Mesenchymal stem cell (in vitro differentiated cells and primary cell): Measurements from ENCODE around the gene EEPD1.

Experiments
- DNase-seq: peaks from one replicate; pipeline ENCODE4 v3.0.0-alpha.2; 2013
- H2AFZ ChIP-seq: one replicate; pipeline ENCODE4 v1.6.1; 2013; ENCODE audit warnings: low read depth, mild to moderate bottlenecking, control low read depth, inconsistent platforms, low read length, moderate library complexity
- H2AK5ac ChIP-seq: 2 replicates; pipeline ENCODE4 v1.6.1; 2013; ENCODE audit warnings: low read length, moderate library complexity, mild to moderate bottlenecking, inconsistent platforms; ENCODE audit not compliant: severe bottlenecking
- H2BK120ac ChIP-seq: one replicate; pipeline ENCODE4 v1.6.1; 2013; ENCODE audit warnings: low read depth, mild to moderate bottlenecking, inconsistent platforms, low read length, moderate library complexity
- H2BK12ac ChIP-seq, 2 experiments: one replicate each; pipeline ENCODE4 v1.6.1; 2013; ENCODE audit warnings: inconsistent platforms in 2 of 2, low read length in 2 of 2, mild to moderate bottlenecking in 2 of 2, moderate library complexity in 2 of 2, control low read depth in 1 of 2
- H2BK15ac ChIP-seq: one replicate; pipeline ENCODE4 v1.6.1; 2013; ENCODE audit warnings: mild to moderate bottlenecking, low read depth, inconsistent platforms; ENCODE audit not compliant: poor library complexity, severe bottlenecking
- H2BK5ac ChIP-seq: 2 replicates; pipeline ENCODE4 v1.6.1; 2013; ENCODE audit warnings: low read depth, mild to moderate bottlenecking, low read length, control low read depth, inconsistent platforms; ENCODE audit not compliant: poor library complexity, severe bottlenecking
- H3K14ac ChIP-seq, 2 experiments: one replicate each; pipeline ENCODE4 v1.6.1; 2013; ENCODE audit warnings: inconsistent platforms in 2 of 2, low read length in 2 of 2, control low read depth in 1 of 2, mild to moderate bottlenecking in 1 of 2, moderate library complexity in 1 of 2
- H3K18ac ChIP-seq, 2 experiments: one replicate each; pipeline ENCODE4 v1.6.1; 2013; ENCODE audit warnings: inconsistent platforms in 2 of 2, low read length in 2 of 2, control low read depth in 1 of 2, low read depth in 1 of 2, mild to moderate bottlenecking in 1 of 2
- H3K23ac ChIP-seq, 2 experiments: one replicate each; pipeline ENCODE4 v1.6.1; 2013; ENCODE audit warnings: inconsistent platforms in 2 of 2, low read length in 2 of 2, mild to moderate bottlenecking in 2 of 2, moderate library complexity in 2 of 2, control low read depth in 1 of 2
- H3K27ac ChIP-seq: 2 replicates; pipeline ENCODE4 v1.5.1; 2013; ENCODE audit warnings: mild to moderate bottlenecking, moderate library complexity, low read length, control low read depth, inconsistent platforms; ENCODE audit not compliant: poor library complexity, severe bottlenecking
- H3K27me3 ChIP-seq, 2 experiments: 2 replicates each; pipeline versions ENCODE4 v1.6.1 to v1.7.0; 2013; ENCODE audit warnings: low read length in 2 of 2, mild to moderate bottlenecking in 2 of 2, moderate library complexity in 2 of 2, control low read depth in 1 of 2, inconsistent platforms in 1 of 2; ENCODE audit not compliant: control insufficient read depth in 1 of 2, insufficient read depth in 1 of 2
- H3K36me3 ChIP-seq, 2 experiments: 2 replicates each; pipeline versions ENCODE4 v1.6.1 to v1.7.0; 2013; ENCODE audit warnings: low read length in 2 of 2, control low read depth in 1 of 2, inconsistent platforms in 1 of 2, low read depth in 1 of 2, mild to moderate bottlenecking in 1 of 2; ENCODE audit not compliant: insufficient read depth in 2 of 2, control insufficient read depth in 1 of 2
- H3K4ac ChIP-seq, 2 experiments: one replicate each; pipeline ENCODE4 v1.6.1; 2013; ENCODE audit warnings: inconsistent platforms in 2 of 2, low read length in 2 of 2, mild to moderate bottlenecking in 2 of 2, moderate library complexity in 2 of 2, control low read depth in 1 of 2, low read depth in 1 of 2
- H3K4me1 ChIP-seq: 2 replicates; pipeline ENCODE4 v1.6.1; 2013; ENCODE audit warnings: low read depth, low read length, control low read depth; ENCODE audit not compliant: control insufficient read depth, insufficient read depth
- H3K4me2 ChIP-seq: 2 replicates; pipeline ENCODE4 v1.6.1; 2013; ENCODE audit warnings: low read length, mild to moderate bottlenecking, inconsistent platforms; ENCODE audit not compliant: poor library complexity, severe bottlenecking
- H3K4me3 ChIP-seq, 2 experiments: 2 replicates each; pipeline versions ENCODE4 v1.5.1 to v1.7.0; 2013; ENCODE audit warnings: low read length in 2 of 2, mild to moderate bottlenecking in 2 of 2, control low read depth in 1 of 2, low read depth in 1 of 2; ENCODE audit not compliant: insufficient read depth in 1 of 2
- H3K79me1 ChIP-seq: replicated peaks from 2 replicates; pipeline ENCODE4 v1.6.1; 2013; ENCODE audit warnings: mild to moderate bottlenecking, control low read depth, low read length, inconsistent platforms; ENCODE audit not compliant: poor library complexity, severe bottlenecking
- H3K9ac ChIP-seq: 2 replicates; pipeline ENCODE4 v1.7.0; 2013; ENCODE audit warnings: mild to moderate bottlenecking, low read length, moderate library complexity
- H3K9me3 ChIP-seq: 2 replicates; pipeline ENCODE4 v1.7.0; 2013; ENCODE audit warnings: mild to moderate bottlenecking, low read length; ENCODE audit not compliant: control insufficient read depth
- H4K8ac ChIP-seq: one replicate; pipeline ENCODE4 v1.6.1; 2013; ENCODE audit warnings: inconsistent platforms, mild to moderate bottlenecking, low read length, moderate library complexity
- H4K91ac ChIP-seq: one replicate; pipeline ENCODE4 v1.6.1; 2013; ENCODE audit warnings: mild to moderate bottlenecking, low read length, inconsistent platforms
- WGBS: methylation state at CpG from one replicate; pipeline ENCODE4 v1.1.7; 2013; ENCODE audit warnings: mixed read lengths; 5-methylcytosine and 5-hydroxymethylcytosine counted together

The EEPD1 gene

DNA sequence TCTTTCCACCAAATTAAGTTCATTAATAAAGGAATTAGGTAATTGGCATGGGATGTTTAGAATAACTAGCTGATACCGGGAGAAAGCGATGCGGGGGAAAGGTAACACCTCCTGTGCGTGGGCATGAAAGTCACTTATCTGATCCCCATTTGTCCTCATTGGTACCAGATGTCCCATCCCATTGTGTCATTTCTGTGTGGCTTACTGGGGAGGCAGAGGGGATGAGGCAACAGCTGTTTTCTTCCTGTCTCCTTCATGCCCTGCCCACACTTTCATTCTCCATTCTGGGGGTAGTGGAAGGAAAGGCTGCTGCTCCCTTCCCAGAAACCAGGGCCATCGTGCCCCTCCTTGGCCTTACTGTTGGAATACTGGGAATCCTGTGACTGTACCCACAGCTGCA lies 27.1 kb downstream of the EEPD1 start:
- H3K79me1 ChIP-seq, result no peaks in the 10 kb centered on the region
- H2AK5ac ChIP-seq, result no peak overlapping the region
- H3K27me3 ChIP-seq, result no peaks in the 10 kb centered on the region
- no peak for DNase-seq
- H3K27ac ChIP-seq, result no peak overlapping the region
- H2BK15ac ChIP-seq, result no peak overlapping the region
- H3K23ac ChIP-seq, result no peak overlapping the region
- no peak overlapping the region for H3K14ac ChIP-seq
- WGBS, result 94% methylated on average over 5 of the region's 5 CpGs
- no peak overlapping the region for H2BK12ac ChIP-seq
- no peak overlapping the region for H3K4me2 ChIP-seq
- H4K8ac ChIP-seq, result no peak overlapping the region
- no peak overlapping the region for H2AFZ ChIP-seq
- no peak overlapping the region for H2BK120ac ChIP-seq
- no peak overlapping the region for H3K9ac ChIP-seq
- no peak overlapping the region for H3K18ac ChIP-seq
- H2BK5ac ChIP-seq, result no peak overlapping the region
- no peaks in the 10 kb centered on the region for H3K4me1 ChIP-seq
- H3K4me3 ChIP-seq, result no peak overlapping the region
- no peaks in the 10 kb centered on the region for H3K36me3 ChIP-seq
- no peak overlapping the region for H4K91ac ChIP-seq
- no peaks in the 10 kb centered on the region for H3K9me3 ChIP-seq
- no peak overlapping the region for H3K4ac ChIP-seq

DNA sequence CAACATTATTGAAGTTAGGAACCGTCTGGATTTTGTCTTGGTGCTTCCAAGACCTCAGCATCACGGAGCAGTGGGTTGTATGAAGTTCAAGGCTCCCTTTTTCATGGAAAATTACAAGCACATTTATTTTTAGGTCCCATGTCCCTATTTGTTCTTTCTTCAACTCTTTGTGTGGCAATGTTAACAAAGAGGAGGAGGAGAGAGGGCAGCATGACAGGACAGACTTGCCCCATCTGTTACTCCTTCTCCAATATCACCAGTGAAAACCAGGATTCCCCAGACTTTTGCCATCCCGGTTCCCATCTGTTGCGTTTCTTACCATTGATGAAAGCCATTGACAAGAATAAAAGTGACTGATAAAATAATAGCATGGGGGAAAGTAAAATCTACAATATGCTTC lies 28.6 kb downstream of the EEPD1 start:
- no peak overlapping the region for H4K8ac ChIP-seq
- H3K4me3 ChIP-seq, result no peak overlapping the region
- no peak overlapping the region for H3K18ac ChIP-seq
- H3K27ac ChIP-seq, result no peak overlapping the region
- no peaks in the 10 kb centered on the region for H3K9me3 ChIP-seq
- no peaks in the 10 kb centered on the region for H3K36me3 ChIP-seq
- no peak overlapping the region for H3K9ac ChIP-seq
- no peak overlapping the region for H2AK5ac ChIP-seq
- H3K14ac ChIP-seq, result no peak overlapping the region
- no peak overlapping the region for H4K91ac ChIP-seq
- H3K79me1 ChIP-seq, result no peaks in the 10 kb centered on the region
- H3K4me1 ChIP-seq, result no peaks in the 10 kb centered on the region
- H2BK120ac ChIP-seq, result no peak overlapping the region
- H3K4me2 ChIP-seq, result no peak overlapping the region
- no peak overlapping the region for H3K4ac ChIP-seq
- no peaks in the 10 kb centered on the region for H3K27me3 ChIP-seq
- H2BK15ac ChIP-seq, result no peak overlapping the region
- no peak overlapping the region for H2BK5ac ChIP-seq
- H2AFZ ChIP-seq, result no peak overlapping the region
- WGBS, result 99% methylated on average over 3 of the region's 4 CpGs
- no peak overlapping the region for H3K23ac ChIP-seq
- no peak for DNase-seq
- no peak overlapping the region for H2BK12ac ChIP-seq

DNA sequence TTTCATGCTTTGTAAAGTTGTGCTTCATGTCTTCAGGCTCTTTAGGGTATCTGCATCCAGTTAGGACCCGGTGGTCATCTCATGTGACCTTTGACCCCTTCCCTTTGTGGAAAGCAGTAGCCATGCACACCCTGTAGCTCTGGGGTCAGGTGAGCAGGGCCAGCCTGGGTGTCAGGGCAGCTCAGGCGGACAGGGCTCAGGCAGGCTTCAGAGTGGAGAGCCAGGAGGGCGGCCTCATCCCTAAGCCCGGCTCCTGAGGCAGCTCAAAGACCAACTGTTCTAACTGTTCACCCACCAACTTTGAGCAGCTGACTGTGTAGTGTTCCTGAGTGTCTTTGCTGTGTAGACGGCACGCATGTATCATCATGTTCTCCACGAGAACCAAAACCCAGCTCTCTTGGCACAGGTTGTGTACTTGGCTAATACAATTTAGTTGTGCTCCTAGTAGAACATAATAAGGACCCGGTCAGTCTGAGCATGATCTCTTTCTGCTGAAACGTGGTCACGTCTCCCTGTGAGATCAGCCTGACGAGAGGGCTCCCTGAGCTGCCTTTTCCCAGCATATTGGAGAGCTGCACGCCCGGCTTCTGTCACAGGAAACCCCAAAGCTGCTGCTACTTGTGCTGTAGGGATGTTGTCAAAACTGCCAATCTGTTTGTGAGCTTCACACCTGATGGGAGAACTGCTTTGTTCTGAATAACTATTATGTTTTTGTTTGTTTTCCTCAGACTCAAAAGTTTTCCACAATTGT lies 30.0 kb downstream of the EEPD1 start:
- H3K9ac ChIP-seq, result no peak overlapping the region
- H2BK12ac ChIP-seq, result no peak overlapping the region
- no peaks in the 10 kb centered on the region for H3K27me3 ChIP-seq
- H3K14ac ChIP-seq, result peak overlapping the region in 1 of 2 experiments; percentile 4
- WGBS, result 84% methylated on average over 13 of the region's 13 CpGs
- H3K4me3 ChIP-seq, result no peak overlapping the region
- H2BK15ac ChIP-seq, result no peak overlapping the region
- H3K79me1 ChIP-seq, result no peaks in the 10 kb centered on the region
- H3K27ac ChIP-seq, result no peak overlapping the region
- no peak overlapping the region for H3K18ac ChIP-seq
- no peaks in the 10 kb centered on the region for H3K36me3 ChIP-seq
- DNase-seq, result no peak
- H2BK120ac ChIP-seq, result no peak overlapping the region
- no peak overlapping the region for H3K4ac ChIP-seq
- H3K4me1 ChIP-seq, result no peaks in the 10 kb centered on the region
- no peaks in the 10 kb centered on the region for H3K9me3 ChIP-seq
- H4K91ac ChIP-seq, result no peak overlapping the region
- H3K4me2 ChIP-seq, result no peak overlapping the region
- H4K8ac ChIP-seq, result no peak overlapping the region
- H2AFZ ChIP-seq, result no peak overlapping the region
- H3K23ac ChIP-seq, result no peak overlapping the region
- no peak overlapping the region for H2AK5ac ChIP-seq
- H2BK5ac ChIP-seq, result no peak overlapping the region

DNA sequence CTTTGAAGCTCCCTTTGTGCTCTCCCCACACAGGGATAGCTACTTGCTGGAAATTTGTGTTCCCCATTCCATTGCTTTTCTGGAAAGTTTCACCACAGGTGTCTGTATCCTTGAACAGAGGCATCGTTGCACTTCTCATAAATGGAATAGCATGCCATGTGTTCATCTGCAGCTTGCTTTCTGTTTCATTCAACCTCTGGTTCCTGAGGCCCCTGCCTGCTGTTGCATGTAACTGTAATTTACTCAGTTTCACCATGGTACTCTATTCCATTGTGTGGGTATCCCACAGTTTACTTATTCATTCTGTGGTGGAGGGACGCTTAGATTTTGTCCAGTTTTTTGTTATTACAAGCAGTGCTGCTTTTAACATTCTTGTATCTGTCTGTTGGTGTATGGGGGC lies 32.0 kb downstream of the EEPD1 start:
- Histone ChIP-seq H2BK120ac (no peak overlapping the region), H3K79me1 (no peaks in the 10 kb centered on the region), H3K23ac (no peak overlapping the region), H2BK5ac (no peak overlapping the region), H2AK5ac (no peak overlapping the region), H3K9ac (no peak overlapping the region), H2BK12ac (no peak overlapping the region), H2BK15ac (no peak overlapping the region), H3K27me3 (no peaks in the 10 kb centered on the region), H2AFZ (no peak overlapping the region), H3K9me3 (no peaks in the 10 kb centered on the region), H3K18ac (no peak overlapping the region), H3K27ac (no peak overlapping the region), H3K4me2 (no peak overlapping the region), H3K14ac (no peak overlapping the region), H3K36me3 (no peaks in the 10 kb centered on the region), H3K4me3 (no peak overlapping the region), H3K4ac (no peak overlapping the region), H4K91ac (no peak overlapping the region), H4K8ac (no peak overlapping the region), H3K4me1 (no peaks in the 10 kb centered on the region)
- WGBS, result 89% methylated on average over 2 of the region's 2 CpGs
- DNase-seq, result no peak
